K562 (cell line): ENCODE measurements around the gene USP19. TPM values are rescaled to one million over a fixed set of nuclear protein-coding genes. Genes with fewer than 3 reads are reported as not detected.

ENCODE experiments used
- ATAC-seq: fragments of 200-7000 bp; cut with Tn5 transposase; 3 replicates; pipeline ENCODE4 v1.9.1; 2020; ENCODE audit warnings: moderate library complexity
- BruUV-seq: library from RNA; stranded (reverse); fragments of 400-500 nt; replicated peaks from 2 replicates; lab custom pipeline; 2021; lab: Mats Ljungman, UMichigan
- CTCF ChIA-PET: fragments of 300-600 bp; formaldehyde crosslinking; extraction: SDS; loops from one replicate; lab custom pipeline; 2021; ENCODE audit warnings: low intra/inter-chr PET ratio; lab: Yijun Ruan, JAX
- POLR2A ChIA-PET: fragments of 300-600, 350-650 bp; sonication (Branson Sonifier 250); formaldehyde crosslinking; extraction: SDS; loops from one replicate; lab custom pipeline; 2021; ENCODE audit warnings: antibody characterized with exemption, inconsistent platforms; lab: Yijun Ruan, JAX
- DNase-seq, 4 experiments: peaks; one replicate each; pipeline versions ENCODE4 v3.0.0 to v3.0.0-alpha.2; 2011 to 2018; ENCODE audit warnings: low spot score in 3 of 4, mixed read lengths in 3 of 4; ENCODE audit errors: extremely low read depth in 1 of 4
- FAIRE-seq: peaks from 2 replicates; lab custom pipeline; 2011; peaks lifted over from hg19 to GRCh38; lab: Jason Lieb, UNC
- H2AFZ ChIP-seq: 2 replicates; pipeline ENCODE4 v1.6.0; 2011; ENCODE audit warnings: low read depth, low read length, control low read depth, inconsistent platforms
- H3K27ac ChIP-seq: fragments of 200-600 bp; 3 replicates; pipeline ENCODE4 v1.8.0; 2011; ENCODE audit warnings: low read depth, mild to moderate bottlenecking, control low read depth, inconsistent platforms, low read length, moderate library complexity, mixed read lengths; ENCODE audit errors: extremely low read depth
- H3K27me3 ChIP-seq, 2 experiments: fragments of 300-600 bp in 1 of 2; 2 replicates in 1 of 2; 3 replicates in 1 of 2; pipeline versions ENCODE4 v1.6.0 to v1.8.0; 2011; ENCODE audit warnings: inconsistent platforms in 2 of 2, low read length in 2 of 2, mild to moderate bottlenecking in 1 of 2, mixed read lengths in 1 of 2, moderate library complexity in 1 of 2; ENCODE audit not compliant: control insufficient read depth in 2 of 2, insufficient read depth in 2 of 2
- H3K36me3 ChIP-seq: fragments of 300-600 bp; 3 replicates; pipeline ENCODE4 v1.8.0; 2011; ENCODE audit warnings: mild to moderate bottlenecking, low read length, inconsistent platforms; ENCODE audit not compliant: control insufficient read depth, insufficient read depth
- H3K4me1 ChIP-seq, 2 experiments: fragments of 200-600 bp in 1 of 2; replicated peaks in 1 of 2; 2 replicates in 1 of 2; 3 replicates in 1 of 2; pipeline versions ENCODE4 v1.5.1 to v1.8.0; 2011; ENCODE audit warnings: inconsistent platforms in 2 of 2, low read length in 2 of 2, mild to moderate bottlenecking in 1 of 2, mixed read lengths in 1 of 2, moderate library complexity in 1 of 2; ENCODE audit not compliant: control insufficient read depth in 2 of 2, insufficient read depth in 2 of 2
- H3K4me2 ChIP-seq: 2 replicates; pipeline ENCODE4 v1.6.1; 2011; ENCODE audit warnings: low read length, control low read depth, inconsistent platforms, mixed read lengths; ENCODE audit not compliant: insufficient read depth
- H3K4me3 ChIP-seq: fragments of 200-600 bp; sonication (generic), shearing (Covaris generic); 2 replicates; pipeline ENCODE4 v1.5.1; 2016; ENCODE audit warnings: control low read depth, inconsistent platforms
- H3K79me2 ChIP-seq: fragments of 200-600 bp; 3 replicates; pipeline ENCODE4 v1.8.0; 2011; ENCODE audit warnings: low read length, inconsistent platforms; ENCODE audit not compliant: control insufficient read depth, insufficient read depth
- H3K9ac ChIP-seq, 2 experiments: 2 replicates each; pipeline versions ENCODE4 v1.6.0 to v1.6.1; 2011; ENCODE audit warnings: low read depth in 2 of 2, low read length in 2 of 2, control low read depth in 1 of 2, inconsistent platforms in 1 of 2, mild to moderate bottlenecking in 1 of 2, mixed read lengths in 1 of 2; ENCODE audit not compliant: insufficient read depth in 1 of 2
- H3K9me1 ChIP-seq: one replicate; pipeline ENCODE4 v1.6.0; 2011; ENCODE audit warnings: inconsistent platforms, mild to moderate bottlenecking, low read length, moderate library complexity; ENCODE audit not compliant: control insufficient read depth, insufficient read depth
- H3K9me3 ChIP-seq: replicated peaks from 2 replicates; pipeline ENCODE4 v1.5.1; 2011; ENCODE audit warnings: low read depth, low read length, inconsistent platforms; ENCODE audit not compliant: control insufficient read depth, insufficient read depth
- H4K20me1 ChIP-seq: replicated peaks from 2 replicates; pipeline ENCODE4 v1.6.1; 2011; ENCODE audit warnings: low read length, inconsistent platforms, mixed read lengths; ENCODE audit not compliant: control insufficient read depth, insufficient read depth
- BCLAF1 ChIP-seq, 2 experiments: fragments of 450-650 bp in 1 of 2; IDR thresholded peaks; 2 replicates each; pipeline ENCODE4 v1.6.1; 2011 to 2017; ENCODE audit warnings: low read depth in 2 of 2, antibody characterized with exemption in 1 of 2, borderline replicate concordance in 1 of 2, low read length in 1 of 2, mild to moderate bottlenecking in 1 of 2, mixed read lengths in 1 of 2; ENCODE audit not compliant: control insufficient read depth in 1 of 2
- EHMT2 ChIP-seq: fragments of 450-650 bp; IDR thresholded peaks from 2 replicates; pipeline ENCODE4 v1.6.1; 2018; ENCODE audit warnings: antibody characterized with exemption
- EWSR1 ChIP-seq: fragments of 450-650 bp; IDR thresholded peaks from 2 replicates; pipeline ENCODE4 v1.6.1; 2018; ENCODE audit warnings: borderline replicate concordance, mild to moderate bottlenecking, low read depth, moderate library complexity; ENCODE audit not compliant: partially characterized antibody
- GTF3C2 ChIP-seq: IDR thresholded peaks from 3 replicates; pipeline ENCODE4 v1.6.1; 2011; ENCODE audit warnings: borderline replicate concordance, mild to moderate bottlenecking, moderate library complexity; ENCODE audit not compliant: insufficient read length; ENCODE audit errors: extremely low read depth
- HLTF ChIP-seq: fragments of 450-650 bp; IDR thresholded peaks from 2 replicates; pipeline ENCODE4 v1.6.1; 2016
- MCM2 ChIP-seq: fragments of 450-650 bp; IDR thresholded peaks from 2 replicates; pipeline ENCODE4 v1.6.1; 2017; ENCODE audit warnings: low read depth, mild to moderate bottlenecking
- TCF3 ChIP-seq: sonication (generic); formaldehyde crosslinking; IDR thresholded peaks from 2 replicates; pipeline ENCODE4 v1.4.0; 2020; ENCODE audit warnings: mild to moderate bottlenecking, missing genetic modification reagents
- TCF7L2 ChIP-seq: fragments of 150-350 bp; IDR thresholded peaks from 2 replicates; pipeline ENCODE4 v1.6.1; 2016; ENCODE audit warnings: low read depth, mild to moderate bottlenecking, low read length, moderate library complexity
- ZFP36 ChIP-seq: fragments of 150-350 bp; IDR thresholded peaks from 2 replicates; pipeline ENCODE4 v1.6.1; 2018; ENCODE audit warnings: low read length, low read depth; ENCODE audit not compliant: partially characterized antibody
- WGBS: fragments of 100-300 bp; shearing (Covaris generic); methylation state at CpG from one replicate; pipeline ENCODE4 v1.1.6; 2016; ENCODE audit warnings: low coverage, mixed read lengths; ENCODE audit not compliant: insufficient coverage; ENCODE audit errors: missing lambda C conversion rate; 5-methylcytosine and 5-hydroxymethylcytosine counted together
- in situ Hi-C: fragments of 300-500 bp; cut with MboI; formaldehyde crosslinking; loops from 4 replicates; pipeline ENCODE4 v1.15.0; 2018; ENCODE audit warnings: inconsistent platforms, mixed read lengths
- intact Hi-C: fragments of 100-400 bp; cut with micrococcal nuclease; formaldehyde crosslinking; loops from 2 replicates; pipeline ENCODE4 v1.14.2; 2022
- polyA plus RNA-seq, 8 experiments: library from polyadenylated mRNA; depleted of rRNA in 4 of 8; stranded (reverse) in 5 of 8; unstranded in 3 of 8; fragments of >200 nt; fragmentation: Nextera tagmentation in 2 of 8; fragmentation: Illumina TruSeq in 1 of 8; extraction: Ambion mirVana in 2 of 8; extraction: Trizol in 1 of 8; gene quantifications; 2 replicates each; pipeline versions ENCODE4 v1.2.1 to v1.2.3, GENCODE V29; 2011 to 2014; ENCODE audit warnings: inconsistent platforms in 1 of 8, missing spikeins in 1 of 8
- total RNA-seq, 7 experiments: library from RNA; depleted of rRNA in 6 of 7; stranded (reverse); fragments of >200 nt in 6 of 7; fragmentation: Illumina TruSeq in 2 of 7; extraction: Trizol in 2 of 7; gene quantifications; 2 replicates each; pipeline versions ENCODE4 v1.2.1 to v1.2.3, GENCODE V29; 2011 to 2021; ENCODE audit warnings: low replicate concordance in 1 of 7

USP19 gene
- total and polyA plus RNA-seq, 9 of the 15 experiments (the other 6 are each of a cell fraction or from before 2014, with no cell fraction given) = 0.24 to 65.9 (median 36.9) TPM

DNA sequence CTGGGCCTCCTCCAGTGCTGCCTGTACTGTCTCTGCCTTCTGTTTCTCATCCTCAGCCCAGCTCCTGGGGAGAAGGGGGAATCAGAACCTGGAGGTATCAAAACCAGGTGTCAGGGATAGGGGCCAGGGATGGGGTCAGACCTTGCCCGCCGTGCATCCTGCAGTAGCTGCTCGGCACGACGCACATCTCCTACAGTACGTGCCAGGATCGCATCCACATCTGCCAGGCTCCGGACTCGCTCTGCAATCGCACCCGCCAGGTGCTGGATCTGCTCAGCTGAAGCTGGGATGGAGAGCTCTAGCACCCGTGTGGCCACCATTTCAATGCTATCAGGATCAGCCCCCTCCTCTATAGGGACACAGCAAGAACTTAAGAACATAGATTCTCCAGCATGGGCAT lies 1.4 kb upstream of the USP19 start:
- Histone ChIP-seq H3K9me3 (no peaks in the 10 kb centered on the region), H3K9ac (no peak overlapping the region; a peak in 1 of 4 replicates), H3K4me1 (peaks cover 9 to 41% of the 10 kb centered on the region in 2 experiments; a peak in 4 of 5 replicates), H3K27ac (no peak overlapping the region), H4K20me1 (no peaks in the 10 kb centered on the region), H3K79me2 (peaks cover 20% of the 10 kb centered on the region), H2AFZ (no peak overlapping the region), H3K27me3 (no peaks in the 10 kb centered on the region), H3K4me2 (no peak overlapping the region), H3K9me1 (no peaks in the 10 kb centered on the region), H3K4me3 (no peak overlapping the region), H3K36me3 (peaks cover 25% of the 10 kb centered on the region; the same call in 2 of the 3 replicates)
- ATAC-seq (no peak), DNase-seq (no peak), FAIRE-seq (no peak)
- CTCF ChIA-PET = no interaction called here
- in situ Hi-C loops (no loop called here), intact Hi-C loops (no loop called here)
- POLR2A ChIA-PET = interaction anchor here (0.6 kb wide), 2 partner anchors 12 to 45 kb away, joined by 3 read pairs; no protein-coding TSS in a partner anchor
- 96% methylated on average over 7 of the region's 12 CpGs for WGBS
- BruUV-seq = no TSS peak
- TF ChIP-seq EWSR1 (no peak), ZFP36 (no peak), GTF3C2 (no peak), BCLAF1 (IDR thresholded peaks at IDR 0.05; ENCODE audit: borderline replicate concordance in 1 of 2, control insufficient read depth in 1 of 2, low read depth in 2 of 2, low read length in 1 of 2) (no peak), EHMT2 (no peak), TCF3 (no peak), TCF7L2 (no peak), HLTF (no peak), MCM2 (no peak)
- TF ChIP-seq, all 486 proteins: peak for 0
